Activated naive CD4-positive, alpha-beta T cell treated with anti-CD3 and anti-CD28 coated beads, Interleukin-2, amount 50 U/mL, for 16 hours (primary cell): Measurements from ENCODE around the gene ALPK3.

Experiments used
- DNase-seq: peaks from one replicate; pipeline ENCODE4 v3.0.0-alpha.2; 2020

Gene ALPK3

GRCh38 chr15:84798436-84798946 is 18.7 kb upstream of the ALPK3 start:
- no peak for DNase-seq

GRCh38 chr15:84799511-84800187 is 17.5 kb upstream of the ALPK3 start:
- DNase-seq: no peak

GRCh38 chr15:84800365-84800806 is 16.8 kb upstream of the ALPK3 start:
- DNase-seq: no peak

- DNase-seq: no peak
Measured at GRCh38 chr15:84804005-84804900, 12.9 kb upstream of the ALPK3 start.

- DNase-seq: no peak
Measured at GRCh38 chr15:84805221-84805620, 11.9 kb upstream of the ALPK3 start.

- no peak for DNase-seq
Measured at GRCh38 chr15:84807228-84807627, 9.9 kb upstream of the ALPK3 start.

GRCh38 chr15:84810073-84810840 is 6.9 kb upstream of the ALPK3 start:
- DNase-seq: no peak

- DNase-seq: no peak
Measured at GRCh38 chr15:84811151-84811550, 6.0 kb upstream of the ALPK3 start.

- no peak for DNase-seq
Measured at GRCh38 chr15:84811828-84812227, 5.3 kb upstream of the ALPK3 start.

- DNase-seq: no peak
Measured at GRCh38 chr15:84812842-84813241, 4.3 kb upstream of the ALPK3 start.

- no peak for DNase-seq
Measured at GRCh38 chr15:84813435-84813834, 3.7 kb upstream of the ALPK3 start.

- DNase-seq: no peak
Measured at GRCh38 chr15:84813931-84814330, 3.2 kb upstream of the ALPK3 start.

- no peak for DNase-seq
Measured at GRCh38 chr15:84814916-84815315, 2.2 kb upstream of the ALPK3 start.

GRCh38 chr15:84817466-84818081 is 418 bp downstream of the ALPK3 start:
- no peak for DNase-seq

- DNase-seq: no peak
Measured at GRCh38 chr15:84818261-84819131, 1.3 kb downstream of the ALPK3 start.

- no peak for DNase-seq
Measured at GRCh38 chr15:84819291-84819768, 2.2 kb downstream of the ALPK3 start.

- no peak for DNase-seq
Measured at GRCh38 chr15:84819791-84820190, 2.6 kb downstream of the ALPK3 start.

GRCh38 chr15:84821501-84822021 is 4.4 kb downstream of the ALPK3 start:
- no peak for DNase-seq

GRCh38 chr15:84822653-84823281 is 5.6 kb downstream of the ALPK3 start:
- DNase-seq: no peak

GRCh38 chr15:84823282-84823878 is 6.2 kb downstream of the ALPK3 start:
- DNase-seq: no peak
